Measurements from ENCODE around the gene TUSC2. TPM values are rescaled to one million over a fixed set of nuclear protein-coding genes. Genes with fewer than 3 reads are reported as not detected.

Gene TUSC2
- total and polyA plus RNA-seq, 9 of the 15 experiments (the other 6 are each of a cell fraction or from before 2014, with no cell fraction given): 2.8 to 67.5 (median 25.8) TPM

DNA sequence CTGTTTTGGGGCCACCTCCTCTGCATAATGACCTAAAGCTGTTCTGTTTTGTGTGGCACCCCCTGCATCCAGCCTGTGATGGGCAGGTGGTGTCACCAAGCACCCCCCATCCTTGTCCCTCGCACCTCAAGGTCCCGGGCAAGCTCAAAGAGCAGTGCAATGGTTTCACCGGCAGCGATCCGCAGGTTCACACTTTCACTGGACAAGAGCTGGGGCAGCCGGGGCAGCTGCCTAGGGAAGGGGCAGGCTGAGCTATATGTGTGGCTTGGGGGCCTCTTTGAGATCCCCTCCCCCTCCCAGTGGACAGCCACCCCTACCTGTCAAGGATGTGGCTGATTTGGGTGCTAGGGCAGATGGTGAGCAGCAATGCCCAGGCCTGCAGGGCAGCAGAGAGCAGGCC is 38.9 kb downstream of the TUSC2 start:
- no peaks in the 10 kb centered on the region for H3K27me3 ChIP-seq (ENCODE audit: control insufficient read depth in 2 of 2, insufficient read depth in 2 of 2, low read length in 2 of 2)
- no peak overlapping the region for H3K4me3 ChIP-seq
- in situ Hi-C loops (cut with MboI): no loop called here
- intact Hi-C loops (cut with micrococcal nuclease): no loop called here
- H3K79me2 ChIP-seq (ENCODE audit: control insufficient read depth, insufficient read depth, low read length): peaks cover 30% of the 10 kb centered on the region
- peaks cover 49% of the 10 kb centered on the region; the same call in 2 of the 3 replicates for H3K36me3 ChIP-seq (ENCODE audit: control insufficient read depth, insufficient read depth, low read length)
- H3K4me2 ChIP-seq (ENCODE audit: insufficient read depth, low read length): no peak overlapping the region
- DNase-seq (ENCODE audit: extremely low read depth in 1 of 4, low spot score in 3 of 4): no peak
- H2AFZ ChIP-seq (ENCODE audit: low read depth, low read length): no peak overlapping the region
- ChIA-PET CTCF (ENCODE audit: low intra/inter-chr PET ratio) (no interaction called here), POLR2A (no interaction called here)
- H3K9ac ChIP-seq (ENCODE audit: insufficient read depth in 1 of 2, low read depth in 2 of 2, low read length in 2 of 2): peak overlapping the region in 1 of 2 experiments; percentile 72; a peak in 1 of 4 replicates
- H4K20me1 ChIP-seq (replicated peaks; ENCODE audit: control insufficient read depth, insufficient read depth, low read length): no peaks in the 10 kb centered on the region
- H3K4me1 ChIP-seq (replicated peaks in 1 of 2; ENCODE audit: control insufficient read depth in 2 of 2, insufficient read depth in 2 of 2, low read length in 2 of 2): peaks cover 8 to 55% of the 10 kb centered on the region in 2 experiments; a peak in 3 of 5 replicates
- H3K9me1 ChIP-seq (ENCODE audit: control insufficient read depth, insufficient read depth, low read length): no peaks in the 10 kb centered on the region
- no peaks in the 10 kb centered on the region for H3K9me3 ChIP-seq (replicated peaks; ENCODE audit: control insufficient read depth, insufficient read depth, low read depth, low read length)
- WGBS (ENCODE audit: insufficient coverage, low coverage, missing lambda C conversion rate): 100% methylated on average over 5 of the region's 6 CpGs
- BruUV-seq (replicated peaks): no TSS peak
- no peak for ATAC-seq
- no peak overlapping the region for H3K27ac ChIP-seq (ENCODE audit: extremely low read depth, low read depth, low read length)
- FAIRE-seq: no peak
- TF ChIP-seq ZNF384 (IDR thresholded peaks at IDR 0.05; ENCODE audit: low read depth, low read length): no peak
- TF ChIP-seq, protein P1, sequence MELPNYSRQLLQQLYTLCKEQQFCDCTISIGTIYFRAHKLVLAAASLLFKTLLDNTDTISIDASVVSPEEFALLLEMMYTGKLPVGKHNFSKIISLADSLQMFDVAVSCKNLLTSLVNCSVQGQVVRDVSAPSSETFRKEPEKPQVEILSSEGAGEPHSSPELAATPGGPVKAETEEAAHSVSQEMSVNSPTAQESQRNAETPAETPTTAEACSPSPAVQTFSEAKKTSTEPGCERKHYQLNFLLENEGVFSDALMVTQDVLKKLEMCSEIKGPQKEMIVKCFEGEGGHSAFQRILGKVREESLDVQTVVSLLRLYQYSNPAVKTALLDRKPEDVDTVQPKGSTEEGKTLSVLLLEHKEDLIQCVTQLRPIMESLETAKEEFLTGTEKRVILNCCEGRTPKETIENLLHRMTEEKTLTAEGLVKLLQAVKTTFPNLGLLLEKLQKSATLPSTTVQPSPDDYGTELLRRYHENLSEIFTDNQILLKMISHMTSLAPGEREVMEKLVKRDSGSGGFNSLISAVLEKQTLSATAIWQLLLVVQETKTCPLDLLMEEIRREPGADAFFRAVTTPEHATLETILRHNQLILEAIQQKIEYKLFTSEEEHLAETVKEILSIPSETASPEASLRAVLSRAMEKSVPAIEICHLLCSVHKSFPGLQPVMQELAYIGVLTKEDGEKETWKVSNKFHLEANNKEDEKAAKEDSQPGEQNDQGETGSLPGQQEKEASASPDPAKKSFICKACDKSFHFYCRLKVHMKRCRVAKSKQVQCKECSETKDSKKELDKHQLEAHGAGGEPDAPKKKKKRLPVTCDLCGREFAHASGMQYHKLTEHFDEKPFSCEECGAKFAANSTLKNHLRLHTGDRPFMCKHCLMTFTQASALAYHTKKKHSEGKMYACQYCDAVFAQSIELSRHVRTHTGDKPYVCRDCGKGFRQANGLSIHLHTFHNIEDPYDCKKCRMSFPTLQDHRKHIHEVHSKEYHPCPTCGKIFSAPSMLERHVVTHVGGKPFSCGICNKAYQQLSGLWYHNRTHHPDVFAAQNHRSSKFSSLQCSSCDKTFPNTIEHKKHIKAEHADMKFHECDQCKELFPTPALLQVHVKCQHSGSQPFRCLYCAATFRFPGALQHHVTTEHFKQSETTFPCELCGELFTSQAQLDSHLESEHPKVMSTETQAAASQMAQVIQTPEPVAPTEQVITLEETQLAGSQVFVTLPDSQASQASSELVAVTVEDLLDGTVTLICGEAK (IDR thresholded peaks at IDR 0.05): no peak
- TF ChIP-seq, protein P1 (CRISPR knock-in tag; IDR thresholded peaks at IDR 0.05): no peak
- TF ChIP-seq ELF2 (CRISPR knock-in tag; IDR thresholded peaks at IDR 0.05): no peak
- TF ChIP-seq, protein P2, sequence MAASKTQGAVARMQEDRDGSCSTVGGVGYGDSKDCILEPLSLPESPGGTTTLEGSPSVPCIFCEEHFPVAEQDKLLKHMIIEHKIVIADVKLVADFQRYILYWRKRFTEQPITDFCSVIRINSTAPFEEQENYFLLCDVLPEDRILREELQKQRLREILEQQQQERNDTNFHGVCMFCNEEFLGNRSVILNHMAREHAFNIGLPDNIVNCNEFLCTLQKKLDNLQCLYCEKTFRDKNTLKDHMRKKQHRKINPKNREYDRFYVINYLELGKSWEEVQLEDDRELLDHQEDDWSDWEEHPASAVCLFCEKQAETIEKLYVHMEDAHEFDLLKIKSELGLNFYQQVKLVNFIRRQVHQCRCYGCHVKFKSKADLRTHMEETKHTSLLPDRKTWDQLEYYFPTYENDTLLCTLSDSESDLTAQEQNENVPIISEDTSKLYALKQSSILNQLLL (CRISPR knock-in tag; IDR thresholded peaks at IDR 0.05; ENCODE audit: borderline replicate concordance): no peak
- no peak for TF ChIP-seq COPS2 (conservative IDR thresholded peaks at IDR 0.05)
- TF ChIP-seq, protein P3, sequence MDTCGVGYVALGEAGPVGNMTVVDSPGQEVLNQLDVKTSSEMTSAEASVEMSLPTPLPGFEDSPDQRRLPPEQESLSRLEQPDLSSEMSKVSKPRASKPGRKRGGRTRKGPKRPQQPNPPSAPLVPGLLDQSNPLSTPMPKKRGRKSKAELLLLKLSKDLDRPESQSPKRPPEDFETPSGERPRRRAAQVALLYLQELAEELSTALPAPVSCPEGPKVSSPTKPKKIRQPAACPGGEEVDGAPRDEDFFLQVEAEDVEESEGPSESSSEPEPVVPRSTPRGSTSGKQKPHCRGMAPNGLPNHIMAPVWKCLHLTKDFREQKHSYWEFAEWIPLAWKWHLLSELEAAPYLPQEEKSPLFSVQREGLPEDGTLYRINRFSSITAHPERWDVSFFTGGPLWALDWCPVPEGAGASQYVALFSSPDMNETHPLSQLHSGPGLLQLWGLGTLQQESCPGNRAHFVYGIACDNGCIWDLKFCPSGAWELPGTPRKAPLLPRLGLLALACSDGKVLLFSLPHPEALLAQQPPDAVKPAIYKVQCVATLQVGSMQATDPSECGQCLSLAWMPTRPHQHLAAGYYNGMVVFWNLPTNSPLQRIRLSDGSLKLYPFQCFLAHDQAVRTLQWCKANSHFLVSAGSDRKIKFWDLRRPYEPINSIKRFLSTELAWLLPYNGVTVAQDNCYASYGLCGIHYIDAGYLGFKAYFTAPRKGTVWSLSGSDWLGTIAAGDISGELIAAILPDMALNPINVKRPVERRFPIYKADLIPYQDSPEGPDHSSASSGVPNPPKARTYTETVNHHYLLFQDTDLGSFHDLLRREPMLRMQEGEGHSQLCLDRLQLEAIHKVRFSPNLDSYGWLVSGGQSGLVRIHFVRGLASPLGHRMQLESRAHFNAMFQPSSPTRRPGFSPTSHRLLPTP (IDR thresholded peaks at IDR 0.05; ENCODE audit: borderline replicate concordance, extremely low read depth, insufficient read length): no peak
- TF ChIP-seq SMAD1 (IDR thresholded peaks at IDR 0.05; ENCODE audit: low read depth, low read length, partially characterized antibody): no peak
- no peak for TF ChIP-seq ZNF274 (IDR thresholded peaks at IDR 0.05; ENCODE audit: borderline replicate concordance, low read depth, low read length)
